ENCODE results near the gene CCL15. TPM values are rescaled to one million over a fixed set of nuclear protein-coding genes. Genes with fewer than 3 reads are reported as not detected.

Gene CCL15
- total RNA-seq, 2 donors from 2014 or later, result not detected

GRCh38 chr17:35969558-35970380 is 31.6 kb downstream of the CCL15 start:
- Histone ChIP-seq H3K36me3 (ENCODE audit: control insufficient read depth, insufficient read depth, low read length) (no peaks in the 10 kb centered on the region), H3K9ac (ENCODE audit: extremely low read depth, low read length, poor library complexity, severe bottlenecking) (no peak overlapping the region), H3K9me3 (ENCODE audit: control insufficient read depth, low read length) (no peaks in the 10 kb centered on the region), H3K27me3 (ENCODE audit: control insufficient read depth, insufficient read depth, low read length, poor library complexity, severe bottlenecking) (no peaks in the 10 kb centered on the region), H3K4me3 (ENCODE audit: low read length) (no peak overlapping the region), H3K4me1 (ENCODE audit: control insufficient read depth, insufficient read depth, low read length) (peaks cover 4% of the 10 kb centered on the region), H3K27ac (ENCODE audit: low read depth, low read length) (no peak overlapping the region)
- Mint-ChIP-seq H3K36me3 (ENCODE audit: low read depth) (no peaks in the 10 kb centered on the region), H3K4me3 (no peak overlapping the region), H3K4me1 (peaks cover 23% of the 10 kb centered on the region), H3K27ac (peak overlapping the region; percentile 53), H3K9me3 (no peaks in the 10 kb centered on the region), H3K27me3 (ENCODE audit: insufficient read depth) (no peaks in the 10 kb centered on the region)
- TF ChIP-seq CTCF (conservative IDR thresholded peaks at IDR 0.05), result peak; percentile 91
- peak; percentile 97 for DNase-seq
- WGBS, 2 experiments (ENCODE audit: insufficient coverage in 1 of 2, insufficient read length in 1 of 2), result 58% methylated on average over 5 to 8 of the region's 8 CpGs

DNA sequence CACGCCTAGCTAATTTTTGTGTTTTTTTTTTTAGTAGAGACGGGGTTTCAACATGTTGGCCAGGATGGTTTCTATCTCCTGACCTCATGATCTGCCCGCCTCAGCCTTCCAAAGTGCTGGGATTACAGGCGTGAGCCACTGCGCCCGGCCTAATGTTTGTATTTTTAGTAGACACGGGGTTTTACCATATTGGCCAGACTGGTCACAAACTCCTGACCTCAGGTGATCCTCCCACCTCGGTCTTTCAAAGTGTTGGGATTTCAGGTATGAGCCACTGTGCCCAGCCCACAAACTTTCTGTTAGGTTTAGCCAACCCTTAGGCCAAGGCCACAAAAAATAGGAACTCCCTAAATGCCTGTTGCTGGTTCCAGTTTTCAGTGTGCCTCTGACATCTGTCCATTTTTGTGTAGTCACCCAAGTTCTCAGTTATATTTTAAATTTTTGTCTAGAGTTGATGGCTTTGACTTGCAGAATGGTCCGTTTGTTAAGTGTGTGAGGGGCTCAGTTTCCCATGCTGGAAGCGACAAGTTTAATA is 32.8 kb downstream of the CCL15 start:
- Mint-ChIP-seq H3K4me3 (no peak overlapping the region), H3K27me3 (ENCODE audit: insufficient read depth) (no peaks in the 10 kb centered on the region), H3K9me3 (no peaks in the 10 kb centered on the region), H3K36me3 (ENCODE audit: low read depth) (no peaks in the 10 kb centered on the region), H3K4me1 (peaks cover 17% of the 10 kb centered on the region), H3K27ac (no peak overlapping the region)
- whole genome bisulfite sequencing, 2 experiments (ENCODE audit: insufficient coverage in 1 of 2, insufficient read length in 1 of 2), result 84 to 90% methylated on average over 8 to 9 of the region's 10 CpGs
- Histone ChIP-seq H3K9ac (ENCODE audit: extremely low read depth, low read length, poor library complexity, severe bottlenecking) (no peak overlapping the region), H3K36me3 (ENCODE audit: control insufficient read depth, insufficient read depth, low read length) (no peaks in the 10 kb centered on the region), H3K4me1 (ENCODE audit: control insufficient read depth, insufficient read depth, low read length) (peaks cover 4% of the 10 kb centered on the region), H3K27me3 (ENCODE audit: control insufficient read depth, insufficient read depth, low read length, poor library complexity, severe bottlenecking) (no peaks in the 10 kb centered on the region), H3K4me3 (ENCODE audit: low read length) (no peak overlapping the region), H3K27ac (ENCODE audit: low read depth, low read length) (no peak overlapping the region), H3K9me3 (ENCODE audit: control insufficient read depth, low read length) (no peaks in the 10 kb centered on the region)
- DNase-seq, result no peak
- TF ChIP-seq CTCF (conservative IDR thresholded peaks at IDR 0.05), result no peak

GRCh38 chr17:35965272-35965671 is 36.1 kb downstream of the CCL15 start:
- no peaks in the 10 kb centered on the region for H3K27me3 Mint-ChIP-seq (ENCODE audit: insufficient read depth)
- H3K9me3 Mint-ChIP-seq, result no peaks in the 10 kb centered on the region
- WGBS, 2 experiments (ENCODE audit: insufficient coverage in 1 of 2, insufficient read length in 1 of 2), result 92 to 94% methylated on average over 7 of the region's 7 CpGs
- H3K36me3 Mint-ChIP-seq (ENCODE audit: low read depth), result no peaks in the 10 kb centered on the region
- H3K27ac Mint-ChIP-seq, result no peak overlapping the region
- no peaks in the 10 kb centered on the region for H3K27me3 ChIP-seq (ENCODE audit: control insufficient read depth, insufficient read depth, low read length, poor library complexity, severe bottlenecking)
- H3K4me1 Mint-ChIP-seq, result peaks cover 8% of the 10 kb centered on the region
- TF ChIP-seq CTCF (conservative IDR thresholded peaks at IDR 0.05), result no peak
- H3K4me1 ChIP-seq (ENCODE audit: control insufficient read depth, insufficient read depth, low read length), result peaks cover 4% of the 10 kb centered on the region
- H3K36me3 ChIP-seq (ENCODE audit: control insufficient read depth, insufficient read depth, low read length), result no peaks in the 10 kb centered on the region
- H3K27ac ChIP-seq (ENCODE audit: low read depth, low read length), result no peak overlapping the region
- H3K9me3 ChIP-seq (ENCODE audit: control insufficient read depth, low read length), result no peaks in the 10 kb centered on the region
- H3K4me3 ChIP-seq (ENCODE audit: low read length), result no peak overlapping the region
- H3K9ac ChIP-seq (ENCODE audit: extremely low read depth, low read length, poor library complexity, severe bottlenecking), result no peak overlapping the region
- no peak overlapping the region for H3K4me3 Mint-ChIP-seq
- DNase-seq, result no peak
